H9 (cell line): Measurements from ENCODE around the gene ALKBH7. TPM values are rescaled to one million over a fixed set of nuclear protein-coding genes. Genes with fewer than 3 reads are reported as not detected.

Experiments used
- DNase-seq: peaks from one replicate; pipeline ENCODE4 v3.0.0-alpha.2; 2017
- H2AFZ ChIP-seq: one replicate; pipeline ENCODE4 v1.6.1; 2013; ENCODE audit warnings: mild to moderate bottlenecking, low read length, control low read depth, moderate library complexity
- H2AK5ac ChIP-seq: 2 replicates; pipeline ENCODE4 v1.6.1; 2013; ENCODE audit warnings: low read length, control low read depth, mixed read lengths; ENCODE audit not compliant: insufficient read length
- H2BK120ac ChIP-seq: one replicate; pipeline ENCODE4 v1.6.1; 2013; ENCODE audit warnings: low read depth, mild to moderate bottlenecking, low read length, control low read depth, inconsistent platforms; ENCODE audit not compliant: poor library complexity, severe bottlenecking
- H2BK12ac ChIP-seq: 2 replicates; pipeline ENCODE4 v1.6.1; 2013; ENCODE audit warnings: low read length, control low read depth, mixed read lengths, low read depth; ENCODE audit not compliant: insufficient read length
- H2BK15ac ChIP-seq: 2 replicates; pipeline ENCODE4 v1.6.1; 2013; ENCODE audit warnings: low read depth, low read length, control low read depth
- H2BK20ac ChIP-seq: one replicate; pipeline ENCODE4 v1.6.1; 2013; ENCODE audit warnings: low read depth, mild to moderate bottlenecking, low read length, control low read depth, inconsistent platforms; ENCODE audit not compliant: poor library complexity, severe bottlenecking
- H2BK5ac ChIP-seq: 2 replicates; pipeline ENCODE4 v1.6.1; 2013; ENCODE audit warnings: low read length, control low read depth, mixed read lengths; ENCODE audit not compliant: insufficient read length
- H3K14ac ChIP-seq: 2 replicates; pipeline ENCODE4 v1.6.1; 2013; ENCODE audit warnings: low read length, control low read depth; ENCODE audit not compliant: insufficient read depth
- H3K18ac ChIP-seq: 2 replicates; pipeline ENCODE4 v1.6.1; 2013; ENCODE audit warnings: low read depth, mild to moderate bottlenecking, mixed read lengths, low read length, control low read depth; ENCODE audit not compliant: insufficient read length
- H3K23ac ChIP-seq: 2 replicates; pipeline ENCODE4 v1.6.1; 2013; ENCODE audit warnings: low read length, control low read depth, mixed read lengths, low read depth; ENCODE audit not compliant: insufficient read length
- H3K23me2 ChIP-seq: 2 replicates; pipeline ENCODE4 v1.6.1; 2013; ENCODE audit warnings: low read depth, mild to moderate bottlenecking, mixed read lengths, low read length, control low read depth; ENCODE audit not compliant: insufficient read length, poor library complexity, severe bottlenecking
- H3K27ac ChIP-seq: 2 replicates; pipeline ENCODE4 v1.5.1; 2013; ENCODE audit warnings: low read length, control low read depth, mixed read lengths, low read depth; ENCODE audit not compliant: insufficient read length
- H3K27me3 ChIP-seq: 2 replicates; pipeline ENCODE4 v1.6.1; 2013; ENCODE audit warnings: low read length, control low read depth, inconsistent platforms; ENCODE audit not compliant: insufficient read depth
- H3K4ac ChIP-seq: 2 replicates; pipeline ENCODE4 v1.6.1; 2013; ENCODE audit warnings: low read depth, mild to moderate bottlenecking, control low read depth, inconsistent platforms, low read length, moderate library complexity
- H3K4me1 ChIP-seq: 2 replicates; pipeline ENCODE4 v1.6.1; 2013; ENCODE audit warnings: low read length, control low read depth, inconsistent platforms; ENCODE audit not compliant: insufficient read depth
- H3K4me2 ChIP-seq: 2 replicates; pipeline ENCODE4 v1.6.1; 2013; ENCODE audit warnings: low read length, control low read depth, mixed read lengths; ENCODE audit not compliant: insufficient read length, insufficient read depth
- H3K56ac ChIP-seq: 2 replicates; pipeline ENCODE4 v1.6.1; 2013; ENCODE audit warnings: low read depth, mild to moderate bottlenecking, mixed read lengths, low read length, control low read depth; ENCODE audit not compliant: insufficient read length
- H3K79me1 ChIP-seq: 2 replicates; pipeline ENCODE4 v1.6.1; 2013; ENCODE audit warnings: low read depth, mild to moderate bottlenecking, moderate library complexity, low read length, control low read depth, inconsistent platforms; ENCODE audit not compliant: insufficient read depth, poor library complexity, severe bottlenecking
- H3K79me2 ChIP-seq: 2 replicates; pipeline ENCODE4 v1.6.1; 2013; ENCODE audit warnings: low read length, control low read depth, inconsistent platforms; ENCODE audit not compliant: insufficient read depth
- H3K9ac ChIP-seq: 2 replicates; pipeline ENCODE4 v1.6.1; 2013; ENCODE audit warnings: low read length, control low read depth, mixed read lengths; ENCODE audit not compliant: insufficient read length; ENCODE audit errors: extremely low read depth
- H3K9me3 ChIP-seq: one replicate; pipeline ENCODE4 v1.6.1; 2013; ENCODE audit warnings: low read depth, low read length, inconsistent platforms; ENCODE audit not compliant: control insufficient read depth
- H3T11ph ChIP-seq: one replicate; pipeline ENCODE4 v1.6.1; 2013; ENCODE audit warnings: mild to moderate bottlenecking, low read length, control low read depth, inconsistent platforms
- H4K20me1 ChIP-seq: one replicate; pipeline ENCODE4 v1.6.1; 2013; ENCODE audit not compliant: control insufficient read depth, insufficient read length, insufficient read depth
- H4K5ac ChIP-seq: 2 replicates; pipeline ENCODE4 v1.6.1; 2013; ENCODE audit warnings: low read depth, mild to moderate bottlenecking, mixed read lengths, low read length, control low read depth; ENCODE audit not compliant: insufficient read length
- H4K8ac ChIP-seq: replicated peaks from 2 replicates; pipeline ENCODE4 v1.6.1; 2013; ENCODE audit warnings: low read length, control low read depth, mixed read lengths, low read depth; ENCODE audit not compliant: insufficient read length
- H4K91ac ChIP-seq: 2 replicates; pipeline ENCODE4 v1.6.1; 2013; ENCODE audit warnings: low read depth, mild to moderate bottlenecking, moderate library complexity, mixed read lengths, low read length, control low read depth; ENCODE audit not compliant: insufficient read length
- H3K27ac Mint-ChIP-seq, 3 experiments: 2 replicates in 2 of 3; 3 replicates in 1 of 3; pipeline ENCODE4 v1.8.0; 2020 to 2021; ENCODE audit warnings: mixed read lengths in 3 of 3, mild to moderate bottlenecking in 1 of 3, moderate library complexity in 1 of 3
- H3K27me3 Mint-ChIP-seq: 2 replicates; pipeline ENCODE4 v1.8.0; 2021; ENCODE audit warnings: low read depth, mild to moderate bottlenecking, moderate library complexity, mixed read lengths
- H3K36me3 Mint-ChIP-seq, 3 experiments: 2 replicates in 2 of 3; 3 replicates in 1 of 3; pipeline ENCODE4 v1.8.0; 2020 to 2021; ENCODE audit warnings: low read depth in 3 of 3, mixed read lengths in 3 of 3; ENCODE audit not compliant: insufficient read depth in 1 of 3
- H3K4me1 Mint-ChIP-seq, 2 experiments: 2 replicates each; pipeline ENCODE4 v1.8.0; 2020; ENCODE audit warnings: mixed read lengths in 2 of 2
- H3K4me3 Mint-ChIP-seq, 2 experiments: 2 replicates in 1 of 2; 3 replicates in 1 of 2; pipeline ENCODE4 v1.8.0; 2020 to 2021; ENCODE audit warnings: mild to moderate bottlenecking in 2 of 2, mixed read lengths in 2 of 2, moderate library complexity in 1 of 2
- H3K9me3 Mint-ChIP-seq, 2 experiments: 2 replicates in 1 of 2; 3 replicates in 1 of 2; pipeline ENCODE4 v1.8.0; 2020; ENCODE audit warnings: mild to moderate bottlenecking in 2 of 2, mixed read lengths in 2 of 2, moderate library complexity in 1 of 2
- CTCF ChIP-seq: fragments of 200-600 bp; sonication (generic); conservative IDR thresholded peaks from 3 replicates; pipeline ENCODE4 v1.8.0; 2021; ENCODE audit warnings: antibody characterized with exemption, mild to moderate bottlenecking
- WGBS: extraction: QIAGEN DNeasy Blood & Tissue Kit; methylation state at CpG from one replicate; pipeline ENCODE4 v1.1.7; 2013; ENCODE audit warnings: missing lambda C conversion rate, low lambda C conversion rate, mixed read lengths; ENCODE audit not compliant: insufficient read length; ENCODE audit errors: extremely low coverage; 5-methylcytosine and 5-hydroxymethylcytosine counted together
- total RNA-seq: library from RNA; stranded (reverse); gene quantifications from 2 replicates; pipeline ENCODE4 v1.2.1, GENCODE V29; 2021

The ALKBH7 gene
- total RNA-seq, 1 experiment from 2014 or later, result 85.7 TPM

- no peak overlapping the region for H3K23ac ChIP-seq
- H4K20me1 ChIP-seq, result no peaks in the 10 kb centered on the region
- H3K9me3 ChIP-seq, result no peaks in the 10 kb centered on the region
- H2AK5ac ChIP-seq, result no peak overlapping the region
- H2AFZ ChIP-seq, result no peak overlapping the region
- H3K23me2 ChIP-seq, result no peaks in the 10 kb centered on the region
- H3K18ac ChIP-seq, result no peak overlapping the region
- H3K27me3 Mint-ChIP-seq, result no peaks in the 10 kb centered on the region; the same call in 1 of the 2 replicates
- no peak overlapping the region for H3K4me2 ChIP-seq
- no peaks in the 10 kb centered on the region for H3K79me1 ChIP-seq
- H3K9me3 Mint-ChIP-seq, result peaks cover 0 to 7% of the 10 kb centered on the region in 2 experiments; a peak in 1 of 5 replicates
- H3K79me2 ChIP-seq, result no peaks in the 10 kb centered on the region
- H4K8ac ChIP-seq, result no peak overlapping the region
- H3K4me1 ChIP-seq, result no peaks in the 10 kb centered on the region
- no peak for TF ChIP-seq CTCF
- no peak overlapping the region for H3K27ac ChIP-seq
- H3T11ph ChIP-seq, result no peak overlapping the region
- no peak overlapping the region for H3K4me3 Mint-ChIP-seq
- H2BK120ac ChIP-seq, result no peak overlapping the region
- H3K9ac ChIP-seq, result no peak overlapping the region
- H3K4me1 Mint-ChIP-seq, result no peaks in the 10 kb centered on the region
- no peak overlapping the region for H4K5ac ChIP-seq
- H3K14ac ChIP-seq, result no peak overlapping the region
- no peak overlapping the region for H2BK15ac ChIP-seq
- H3K56ac ChIP-seq, result no peak overlapping the region
- H3K27ac Mint-ChIP-seq, result no peak overlapping the region
- no peak overlapping the region for H4K91ac ChIP-seq
- H3K4ac ChIP-seq, result no peak overlapping the region
- DNase-seq, result no peak
- no peaks in the 10 kb centered on the region for H3K27me3 ChIP-seq
- no peaks in the 10 kb centered on the region; a peak in 1 of 7 replicates for H3K36me3 Mint-ChIP-seq
- no peak overlapping the region for H2BK12ac ChIP-seq
- no peak overlapping the region for H2BK20ac ChIP-seq
- H2BK5ac ChIP-seq, result no peak overlapping the region
- WGBS, result no CpG with 5 or more reads among the region's 6 CpGs
These were observed 37.9 kb upstream of the ALKBH7 start for GRCh38 chr19:6334490-6335285.
